GM12873 (cell line): ENCODE data around the gene ACVR1.

Experiments used
- TF ChIP-seq, protein P1 (sequence below): IDR thresholded peaks from 2 replicates; pipeline ENCODE4 v1.5.1; 2012; ENCODE audit warnings: low read depth, mild to moderate bottlenecking, moderate library complexity, low read length, control low read depth; ENCODE audit not compliant: insufficient read depth; ENCODE audit errors: missing control alignments

The ACVR1 gene

DNA sequence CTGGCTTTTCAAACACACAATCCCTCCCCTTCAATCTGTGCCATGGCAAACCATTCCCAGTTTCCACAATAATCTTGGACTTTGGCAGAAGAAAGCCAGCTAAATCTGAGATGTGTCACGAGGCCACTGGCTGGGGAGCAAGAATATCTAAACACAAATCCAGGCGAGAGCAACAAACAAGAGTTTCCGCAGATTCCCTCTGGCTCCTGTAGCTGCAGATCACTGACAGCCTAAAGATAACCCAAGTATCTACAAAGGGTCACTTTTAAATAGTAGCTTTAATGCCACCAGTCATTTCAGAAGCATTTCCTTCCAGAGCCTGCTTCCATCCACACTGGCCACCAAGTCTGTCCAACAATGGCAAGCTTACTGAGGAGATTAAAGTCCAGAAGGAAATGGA, 86.9 kb downstream of the ACVR1 start:
- TF ChIP-seq, protein P1, sequence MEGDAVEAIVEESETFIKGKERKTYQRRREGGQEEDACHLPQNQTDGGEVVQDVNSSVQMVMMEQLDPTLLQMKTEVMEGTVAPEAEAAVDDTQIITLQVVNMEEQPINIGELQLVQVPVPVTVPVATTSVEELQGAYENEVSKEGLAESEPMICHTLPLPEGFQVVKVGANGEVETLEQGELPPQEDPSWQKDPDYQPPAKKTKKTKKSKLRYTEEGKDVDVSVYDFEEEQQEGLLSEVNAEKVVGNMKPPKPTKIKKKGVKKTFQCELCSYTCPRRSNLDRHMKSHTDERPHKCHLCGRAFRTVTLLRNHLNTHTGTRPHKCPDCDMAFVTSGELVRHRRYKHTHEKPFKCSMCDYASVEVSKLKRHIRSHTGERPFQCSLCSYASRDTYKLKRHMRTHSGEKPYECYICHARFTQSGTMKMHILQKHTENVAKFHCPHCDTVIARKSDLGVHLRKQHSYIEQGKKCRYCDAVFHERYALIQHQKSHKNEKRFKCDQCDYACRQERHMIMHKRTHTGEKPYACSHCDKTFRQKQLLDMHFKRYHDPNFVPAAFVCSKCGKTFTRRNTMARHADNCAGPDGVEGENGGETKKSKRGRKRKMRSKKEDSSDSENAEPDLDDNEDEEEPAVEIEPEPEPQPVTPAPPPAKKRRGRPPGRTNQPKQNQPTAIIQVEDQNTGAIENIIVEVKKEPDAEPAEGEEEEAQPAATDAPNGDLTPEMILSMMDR, result no peak

DNA sequence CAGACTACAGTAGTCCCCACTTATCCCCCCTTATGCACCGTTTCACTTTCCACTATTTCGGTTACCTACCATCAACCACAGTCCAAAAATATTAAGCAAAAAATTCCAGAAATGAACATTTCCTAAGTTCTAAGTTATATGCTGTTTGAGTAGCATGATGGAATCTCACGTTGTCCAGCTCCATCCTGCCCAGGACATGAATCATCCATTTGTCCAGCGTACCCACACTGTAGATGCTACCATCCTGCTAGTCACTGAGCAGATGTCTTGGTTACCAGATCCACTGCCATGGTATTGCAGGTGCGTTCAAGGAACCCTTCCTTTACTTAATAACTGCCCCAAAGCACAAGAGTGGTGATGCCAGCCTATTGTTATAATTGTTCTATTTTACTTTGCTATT, 87.9 kb downstream of the ACVR1 start:
- TF ChIP-seq, protein P1, result no peak

- TF ChIP-seq, protein P1, result no peak
Measured at GRCh38 chr2:157787364-157787938, 88.7 kb downstream of the ACVR1 start.

DNA sequence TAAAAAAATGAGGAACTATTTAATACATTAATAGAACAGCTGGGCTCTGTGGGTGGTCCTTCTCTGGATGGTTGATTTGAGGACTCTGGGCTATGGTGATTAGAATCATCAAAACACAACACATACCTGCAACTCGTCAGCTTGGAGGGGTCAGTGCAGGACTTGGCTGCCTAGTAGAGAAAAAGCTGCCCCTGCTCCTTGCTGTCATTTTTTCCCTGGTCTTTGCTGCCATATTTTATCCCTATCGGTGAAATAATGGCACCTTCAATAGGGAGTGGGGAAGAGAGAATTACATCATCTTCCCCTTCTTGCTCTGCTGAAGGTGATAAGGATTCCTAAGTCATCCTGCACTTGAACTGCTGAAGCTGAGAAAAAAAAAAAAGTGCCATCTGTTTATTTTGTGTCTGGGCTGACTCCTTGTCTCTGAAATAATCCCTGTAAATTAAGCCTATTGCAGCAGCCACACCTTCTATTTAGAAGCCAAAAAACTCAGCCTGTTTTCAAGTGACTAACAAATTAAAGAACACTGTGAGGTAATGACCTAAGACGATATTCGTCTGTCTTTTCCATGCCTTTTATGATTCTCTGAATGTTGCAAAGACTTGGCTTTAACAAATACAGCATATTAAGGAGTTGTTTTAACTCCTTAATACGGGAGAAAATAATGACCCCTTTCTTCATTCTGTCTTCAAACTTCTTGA, 89.3 kb downstream of the ACVR1 start:
- TF ChIP-seq, protein P1, result no peak

- TF ChIP-seq, protein P1, result no peak
Measured at GRCh38 chr2:157785866-157786662, 90.1 kb downstream of the ACVR1 start.

DNA sequence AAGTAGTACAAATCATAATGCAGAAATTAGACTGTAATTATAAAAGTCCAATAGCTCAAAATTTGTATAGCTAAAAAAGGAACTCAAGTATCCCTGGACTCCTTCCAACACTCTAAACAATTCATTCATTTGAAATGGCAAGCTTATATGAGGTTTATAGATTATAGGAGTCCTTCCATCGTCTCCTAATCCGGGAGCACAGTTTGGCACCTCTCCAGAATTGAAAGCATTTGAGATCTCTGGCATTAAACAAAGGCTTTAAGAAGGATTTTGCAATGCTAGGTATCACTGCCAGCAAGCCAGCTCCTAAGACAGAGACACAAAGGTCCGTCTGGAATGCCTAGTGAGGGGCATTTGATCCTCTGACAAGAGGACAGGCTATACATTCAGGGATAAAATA, 90.9 kb downstream of the ACVR1 start:
- TF ChIP-seq, protein P1, result no peak

DNA sequence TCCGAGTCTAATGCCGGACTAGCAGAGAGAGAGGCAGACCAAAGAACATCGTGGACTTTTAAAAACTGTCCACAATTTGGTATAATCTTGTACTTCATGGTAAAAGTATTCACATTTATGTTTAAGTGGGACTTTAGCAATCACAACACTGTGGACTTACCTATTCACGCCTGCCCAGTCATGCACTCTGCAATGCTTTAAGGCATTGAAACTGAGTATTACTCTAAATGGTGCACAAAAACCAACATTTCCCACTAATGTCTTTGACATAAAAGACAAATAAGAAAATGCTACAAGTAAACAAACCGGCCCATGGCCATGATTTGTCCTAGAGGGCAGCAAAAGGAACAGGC, 91.3 kb downstream of the ACVR1 start:
- TF ChIP-seq, protein P1, result no peak
